IMR-90 (cell line): ENCODE measurements around the gene MAP2. TPM values are rescaled to one million over a fixed set of nuclear protein-coding genes. Genes with fewer than 3 reads are reported as not detected.

Experiments
- ATAC-seq: fragments of 200-7000 bp; cut with Tn5 transposase; 2 replicates; pipeline ENCODE4 v1.9.1; 2020; ENCODE audit warnings: low read depth, mild to moderate bottlenecking, moderate library complexity
- BruUV-seq: library from RNA; stranded (reverse); fragments of 400-500 nt; replicated peaks from 2 replicates; lab custom pipeline; 2021; lab: Mats Ljungman, UMichigan
- CTCF ChIA-PET: fragments of 300-600 bp; formaldehyde crosslinking; extraction: SDS; loops from one replicate; lab custom pipeline; 2021; ENCODE audit warnings: antibody characterized with exemption; lab: Yijun Ruan, JAX
- POLR2A ChIA-PET: fragments of 300-600 bp; sonication (Branson Sonifier 250); formaldehyde crosslinking; loops from one replicate; lab custom pipeline; 2022; ENCODE audit warnings: antibody characterized with exemption; ENCODE audit not compliant: unreplicated experiment; lab: Charles Lee
- DNase-seq: peaks from one replicate; pipeline ENCODE4 v3.0.0; 2013
- H2AFZ ChIP-seq: replicated peaks from 2 replicates; pipeline ENCODE3; 2013; ENCODE audit warnings: low read length, mild to moderate bottlenecking; ENCODE audit not compliant: poor library complexity
- H2AK5ac ChIP-seq: 2 replicates; pipeline ENCODE4 v1.6.1; 2013; ENCODE audit warnings: low read depth, low read length, inconsistent platforms
- H2AK9ac ChIP-seq: replicated peaks from 2 replicates; pipeline ENCODE3; 2013; ENCODE audit warnings: mild to moderate bottlenecking, low read depth, low read length, moderate library complexity; ENCODE audit not compliant: poor library complexity
- H2BK120ac ChIP-seq: 2 replicates; pipeline ENCODE4 v1.6.1; 2013; ENCODE audit warnings: low read depth, low read length, inconsistent platforms
- H2BK15ac ChIP-seq: 3 replicates; pipeline ENCODE4 v1.6.1; 2013; ENCODE audit warnings: low read depth, low read length, inconsistent platforms
- H2BK20ac ChIP-seq: 2 replicates; pipeline ENCODE4 v1.6.1; 2013; ENCODE audit warnings: low read depth, mild to moderate bottlenecking, inconsistent platforms, low read length, moderate library complexity
- H2BK5ac ChIP-seq: 2 replicates; pipeline ENCODE4 v1.6.1; 2013; ENCODE audit warnings: mild to moderate bottlenecking, low read depth, low read length, inconsistent platforms; ENCODE audit not compliant: poor library complexity, severe bottlenecking
- H3K14ac ChIP-seq: replicated peaks from 2 replicates; pipeline ENCODE4 v1.6.1; 2013; ENCODE audit warnings: low read depth, low read length, inconsistent platforms
- H3K18ac ChIP-seq: 2 replicates; pipeline ENCODE4 v1.6.1; 2013; ENCODE audit warnings: low read depth, low read length, control low read depth
- H3K23ac ChIP-seq: 2 replicates; pipeline ENCODE4 v1.6.1; 2013; ENCODE audit warnings: low read depth, low read length, inconsistent platforms
- H3K27ac ChIP-seq: 2 replicates; pipeline ENCODE4 v1.5.1; 2013; ENCODE audit warnings: mild to moderate bottlenecking, control low read depth, low read length; ENCODE audit not compliant: insufficient read depth
- H3K27me3 ChIP-seq: 2 replicates; pipeline ENCODE4 v1.6.1; 2013; ENCODE audit warnings: low read length; ENCODE audit not compliant: control insufficient read depth, insufficient read depth
- H3K36me3 ChIP-seq: 2 replicates; pipeline ENCODE4 v1.6.1; 2013; ENCODE audit warnings: low read length, mixed read lengths; ENCODE audit not compliant: control insufficient read depth, insufficient read depth
- H3K4ac ChIP-seq: 2 replicates; pipeline ENCODE4 v1.6.1; 2013; ENCODE audit warnings: low read depth, low read length, inconsistent platforms
- H3K4me1 ChIP-seq: 2 replicates; pipeline ENCODE4 v1.6.1; 2013; ENCODE audit warnings: low read length, mixed read lengths; ENCODE audit not compliant: control insufficient read depth, insufficient read depth
- H3K4me2 ChIP-seq: 2 replicates; pipeline ENCODE4 v1.6.1; 2013; ENCODE audit warnings: low read depth, mild to moderate bottlenecking, control low read depth, low read length, moderate library complexity
- H3K4me3 ChIP-seq: 2 replicates; pipeline ENCODE4 v1.5.1; 2013; ENCODE audit warnings: low read depth, mild to moderate bottlenecking, control low read depth, low read length, moderate library complexity; ENCODE audit not compliant: insufficient read depth
- H3K56ac ChIP-seq: 2 replicates; pipeline ENCODE4 v1.6.1; 2013; ENCODE audit warnings: low read length, inconsistent platforms; ENCODE audit not compliant: insufficient read depth; ENCODE audit errors: extremely low read depth
- H3K79me1 ChIP-seq, 2 experiments: 2 replicates each; pipeline ENCODE4 v1.6.1; 2013; ENCODE audit warnings: low read length in 2 of 2, inconsistent platforms in 1 of 2, low read depth in 1 of 2
- H3K9ac ChIP-seq: 2 replicates; pipeline ENCODE4 v1.6.1; 2013; ENCODE audit warnings: low read depth, low read length, control low read depth
- H3K9me1 ChIP-seq: 2 replicates; pipeline ENCODE4 v1.6.1; 2013; ENCODE audit warnings: low read length, inconsistent platforms; ENCODE audit not compliant: insufficient read depth
- H3K9me3 ChIP-seq: 2 replicates; pipeline ENCODE4 v1.6.1; 2013; ENCODE audit warnings: low read length; ENCODE audit not compliant: control insufficient read depth, insufficient read depth
- H4K20me1 ChIP-seq: 2 replicates; pipeline ENCODE4 v1.6.1; 2013; ENCODE audit warnings: low read length, inconsistent platforms; ENCODE audit not compliant: insufficient read depth
- H4K5ac ChIP-seq: 2 replicates; pipeline ENCODE4 v1.6.1; 2013; ENCODE audit warnings: mild to moderate bottlenecking, low read depth, low read length, control low read depth
- H4K8ac ChIP-seq, 2 experiments: 2 replicates each; pipeline ENCODE4 v1.6.1; 2013; ENCODE audit warnings: low read depth in 2 of 2, low read length in 2 of 2, control low read depth in 1 of 2, inconsistent platforms in 1 of 2
- H4K91ac ChIP-seq: 2 replicates; pipeline ENCODE4 v1.6.1; 2013; ENCODE audit warnings: low read depth, low read length, inconsistent platforms; ENCODE audit not compliant: insufficient read depth
- BHLHE40 ChIP-seq: fragments of 150-350 bp; IDR thresholded peaks from 2 replicates; pipeline ENCODE4 v1.6.1; 2016; ENCODE audit warnings: mild to moderate bottlenecking, low read depth, low read length
- CEBPB ChIP-seq: IDR thresholded peaks from 2 replicates; pipeline ENCODE4 v1.6.1; 2012; ENCODE audit warnings: low read depth, low read length, improper control_type of control experiment
- CHD1 ChIP-seq: IDR thresholded peaks from 2 replicates; pipeline ENCODE4 v1.6.1; 2012; ENCODE audit warnings: low read depth, low read length, improper control_type of control experiment
- FOS ChIP-seq: fragments of 150-350 bp; IDR thresholded peaks from 2 replicates; pipeline ENCODE4 v1.6.1; 2016; ENCODE audit warnings: low read depth, low read length
- MAFK ChIP-seq: IDR thresholded peaks from 2 replicates; pipeline ENCODE4 v1.6.1; 2012; ENCODE audit warnings: low read depth, low read length, improper control_type of control experiment
- MAZ ChIP-seq: IDR thresholded peaks from 2 replicates; pipeline ENCODE4 v1.6.1; 2012; ENCODE audit warnings: low read depth, mild to moderate bottlenecking, low read length, improper control_type of control experiment, moderate library complexity, borderline replicate concordance
- MXI1 ChIP-seq: IDR thresholded peaks from 2 replicates; pipeline ENCODE4 v1.6.1; 2012; ENCODE audit warnings: low read depth, mild to moderate bottlenecking, low read length, moderate library complexity, borderline replicate concordance
- NFE2L2 ChIP-seq: fragments of 150-350 bp; IDR thresholded peaks from 2 replicates; pipeline ENCODE4 v1.6.1; 2016; ENCODE audit warnings: low read depth, mild to moderate bottlenecking, low read length
- POLR2A ChIP-seq: IDR thresholded peaks from 2 replicates; pipeline ENCODE4 v1.6.1; 2012; ENCODE audit warnings: mild to moderate bottlenecking, low read depth, low read length
- RAD21 ChIP-seq: IDR thresholded peaks from 2 replicates; pipeline ENCODE4 v1.6.1; 2012; ENCODE audit warnings: low read length, improper control_type of control experiment
- RCOR1 ChIP-seq: IDR thresholded peaks from 2 replicates; pipeline ENCODE4 v1.6.1; 2012; ENCODE audit warnings: mild to moderate bottlenecking, low read length, improper control_type of control experiment; ENCODE audit not compliant: insufficient replicate concordance
- RFX5 ChIP-seq: IDR thresholded peaks from 2 replicates; pipeline ENCODE4 v1.8.0; 2012; ENCODE audit warnings: low read depth, mild to moderate bottlenecking, low read length, moderate library complexity
- SMC3 ChIP-seq: fragments of 150-350 bp; IDR thresholded peaks from 2 replicates; pipeline ENCODE4 v1.6.1; 2016; ENCODE audit warnings: low read depth, mild to moderate bottlenecking, antibody characterized with exemption, low read length, moderate library complexity
- USF2 ChIP-seq: fragments of 150-350 bp; IDR thresholded peaks from 2 replicates; pipeline ENCODE4 v1.6.1; 2017; ENCODE audit warnings: mild to moderate bottlenecking, antibody characterized with exemption, low read length, low read depth
- WGBS, 2 experiments: methylation state at CpG; one replicate each; pipeline versions ENCODE4 v1.1.5 to v1.1.7; 2013; ENCODE audit warnings: missing lambda C conversion rate in 2 of 2; ENCODE audit not compliant: insufficient read length in 1 of 2; ENCODE audit errors: extremely low coverage in 2 of 2; 5-methylcytosine and 5-hydroxymethylcytosine counted together
- dilution Hi-C: fragments of 300-500 bp; cut with HindIII; formaldehyde crosslinking; loops from one replicate; pipeline ENCODE4 v1.14.3; 2018; ENCODE audit warnings: low sequenced_read_pairs; ENCODE audit not compliant: unreplicated experiment
- in situ Hi-C: fragments of 300-500 bp; cut with MboI; formaldehyde crosslinking; loops from 3 replicates; pipeline ENCODE4 v1.14.3; 2019; ENCODE audit warnings: low sequenced_read_pairs, inconsistent platforms, mixed read lengths
- intact Hi-C: fragments of 100-400 bp; cut with micrococcal nuclease; formaldehyde crosslinking; loops from 2 replicates; pipeline ENCODE4 v1.10.0; 2022
- polyA plus RNA-seq, 3 experiments: library from polyadenylated mRNA; depleted of rRNA; stranded (reverse); fragments of >200 nt; gene quantifications; 2 replicates each; pipeline ENCODE4 v1.2.3, GENCODE V29; 2012; ENCODE audit warnings: low replicate concordance in 1 of 3
- total RNA-seq: library from RNA; depleted of rRNA; stranded (reverse); fragments of >200 nt; gene quantifications from 2 replicates; pipeline ENCODE4 v1.2.3, GENCODE V29; 2012
- TF ChIP-seq, protein P1 (sequence below): conservative IDR thresholded peaks from 2 replicates; pipeline ENCODE4 v1.5.1; 2012; ENCODE audit warnings: mild to moderate bottlenecking, low read depth, low read length, improper control_type of control experiment
- TF ChIP-seq, protein P2 (sequence below): fragments of 150-350 bp; IDR thresholded peaks from 2 replicates; pipeline ENCODE4 v1.6.1; 2016; ENCODE audit warnings: low read depth, mild to moderate bottlenecking, low read length, moderate library complexity, borderline replicate concordance

Gene MAP2
- total and polyA plus RNA-seq, 2 of the 4 experiments (the other 2 are of a cell fraction): 0.29 to 0.36 TPM

GRCh38 chr2:209472871-209473270 lies 49.0 kb downstream of the MAP2 start:
- ChIA-PET CTCF (interaction anchor here (1.1 kb wide), 1 partner anchor 19 kb away, joined by 4 read pairs; no protein-coding TSS in a partner anchor), POLR2A (no interaction called here)
- WGBS, 2 experiments: no CpG with 5 or more reads among the region's 2 CpGs
- Histone ChIP-seq H4K5ac (peak overlapping the region; percentile 97), H2AFZ (no peak overlapping the region), H3K36me3 (no peaks in the 10 kb centered on the region), H3K56ac (no peak overlapping the region), H2AK9ac (no peak overlapping the region), H3K23ac (no peak overlapping the region), H3K4ac (no peak overlapping the region), H4K20me1 (no peaks in the 10 kb centered on the region), H3K27me3 (no peaks in the 10 kb centered on the region), H2AK5ac (peak overlapping the region; percentile 1; the same call in 1 of the 2 replicates), H3K9me1 (0 out of 2 replicates have a peak, but pooled peaks cover 2% of the 10 kb centered on the region), H3K4me3 (no peak overlapping the region), H3K79me1 (no peaks in the 10 kb centered on the region), H3K4me1 (peaks cover 3% of the 10 kb centered on the region), H2BK5ac (peak overlapping the region; percentile 0), H3K14ac (no peak overlapping the region), H4K91ac (no peak overlapping the region), H3K27ac (no peak overlapping the region), H3K4me2 (peak overlapping the region; percentile 48; the same call in 1 of the 2 replicates), H3K9me3 (no peaks in the 10 kb centered on the region), H2BK15ac (peak overlapping the region; percentile 5; the same call in 1 of the 3 replicates), H2BK120ac (peak overlapping the region; percentile 12), H4K8ac (peak overlapping the region in 1 of 2 experiments; percentile 16; a peak in 1 of 4 replicates), H2BK20ac (0 out of 2 replicates have a peak overlapping the region, but pooled peaks have one; percentile 0), H3K9ac (no peak overlapping the region), H3K18ac (peak overlapping the region; percentile 87)
- in situ Hi-C loops: no loop called here
- no peak for TF ChIP-seq RAD21
- no peak for TF ChIP-seq USF2
- TF ChIP-seq MXI1: no peak
- TF ChIP-seq, protein P1, sequence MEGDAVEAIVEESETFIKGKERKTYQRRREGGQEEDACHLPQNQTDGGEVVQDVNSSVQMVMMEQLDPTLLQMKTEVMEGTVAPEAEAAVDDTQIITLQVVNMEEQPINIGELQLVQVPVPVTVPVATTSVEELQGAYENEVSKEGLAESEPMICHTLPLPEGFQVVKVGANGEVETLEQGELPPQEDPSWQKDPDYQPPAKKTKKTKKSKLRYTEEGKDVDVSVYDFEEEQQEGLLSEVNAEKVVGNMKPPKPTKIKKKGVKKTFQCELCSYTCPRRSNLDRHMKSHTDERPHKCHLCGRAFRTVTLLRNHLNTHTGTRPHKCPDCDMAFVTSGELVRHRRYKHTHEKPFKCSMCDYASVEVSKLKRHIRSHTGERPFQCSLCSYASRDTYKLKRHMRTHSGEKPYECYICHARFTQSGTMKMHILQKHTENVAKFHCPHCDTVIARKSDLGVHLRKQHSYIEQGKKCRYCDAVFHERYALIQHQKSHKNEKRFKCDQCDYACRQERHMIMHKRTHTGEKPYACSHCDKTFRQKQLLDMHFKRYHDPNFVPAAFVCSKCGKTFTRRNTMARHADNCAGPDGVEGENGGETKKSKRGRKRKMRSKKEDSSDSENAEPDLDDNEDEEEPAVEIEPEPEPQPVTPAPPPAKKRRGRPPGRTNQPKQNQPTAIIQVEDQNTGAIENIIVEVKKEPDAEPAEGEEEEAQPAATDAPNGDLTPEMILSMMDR: no peak
- TF ChIP-seq, protein P2, sequence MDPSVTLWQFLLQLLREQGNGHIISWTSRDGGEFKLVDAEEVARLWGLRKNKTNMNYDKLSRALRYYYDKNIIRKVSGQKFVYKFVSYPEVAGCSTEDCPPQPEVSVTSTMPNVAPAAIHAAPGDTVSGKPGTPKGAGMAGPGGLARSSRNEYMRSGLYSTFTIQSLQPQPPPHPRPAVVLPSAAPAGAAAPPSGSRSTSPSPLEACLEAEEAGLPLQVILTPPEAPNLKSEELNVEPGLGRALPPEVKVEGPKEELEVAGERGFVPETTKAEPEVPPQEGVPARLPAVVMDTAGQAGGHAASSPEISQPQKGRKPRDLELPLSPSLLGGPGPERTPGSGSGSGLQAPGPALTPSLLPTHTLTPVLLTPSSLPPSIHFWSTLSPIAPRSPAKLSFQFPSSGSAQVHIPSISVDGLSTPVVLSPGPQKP: no peak
- no peak for TF ChIP-seq RCOR1
- TF ChIP-seq MAFK: no peak
- no peak for TF ChIP-seq RFX5
- TF ChIP-seq MAZ: no peak
- TF ChIP-seq FOS: no peak
- TF ChIP-seq NFE2L2: no peak
- no peak for TF ChIP-seq BHLHE40
- no peak for TF ChIP-seq POLR2A
- no peak for TF ChIP-seq SMC3
- no peak for TF ChIP-seq CEBPB
- TF ChIP-seq CHD1: no peak
- DNase-seq: peak; percentile 22
- ATAC-seq: peak; percentile 22
- BruUV-seq: no TSS peak
- intact Hi-C loops: loop anchor here (2.0 kb wide), 1 partner anchor 24 kb away; no protein-coding TSS in a partner anchor
- dilution Hi-C loops: no loop called here
